Measurements from ENCODE around the gene BTN1A1.
"Not testable (repeated sequence)": the region's sequence is repeated elsewhere in the genome, so short reads cannot be mapped to it uniquely, and the experiment has no call there.

Gene BTN1A1

DNA sequence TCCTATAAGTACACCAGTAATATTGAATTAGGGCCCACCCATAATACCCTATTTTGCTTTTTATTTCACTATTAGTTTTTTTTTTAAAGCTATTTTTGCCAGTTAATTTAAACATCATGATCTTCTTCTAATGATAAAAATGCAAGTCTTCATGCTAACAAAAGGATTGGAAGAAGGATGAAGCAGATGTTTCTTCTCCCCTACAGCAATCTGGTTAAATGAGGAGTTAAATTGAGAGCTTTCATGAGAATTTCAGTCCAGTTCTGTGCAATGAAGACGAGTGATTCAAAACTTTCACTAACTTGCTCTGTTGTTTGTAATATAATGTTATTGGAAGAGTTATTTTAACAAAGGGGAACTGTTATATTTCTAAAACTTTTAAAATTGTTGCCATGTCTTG lies 41.5 kb downstream of the BTN1A1 start:
- no peak for DNase-seq

DNA sequence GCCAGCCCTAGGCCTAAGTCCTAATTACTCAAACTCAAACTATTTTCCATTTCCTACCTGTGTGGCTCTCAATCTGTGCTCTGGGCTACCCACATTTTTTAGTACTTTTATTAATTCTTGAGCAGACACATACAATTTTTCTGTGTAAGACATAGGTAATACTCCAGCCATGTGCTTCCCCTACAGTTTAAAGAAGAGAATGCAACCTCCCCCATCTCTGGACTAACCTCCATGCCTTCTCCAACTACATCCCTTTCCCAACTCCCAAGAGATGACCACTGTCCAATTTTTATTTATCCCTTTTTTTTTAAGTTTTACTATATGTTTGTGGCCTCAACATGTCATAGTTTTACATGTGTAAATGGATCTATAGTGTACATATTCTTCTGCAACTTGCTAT lies 43.9 kb downstream of the BTN1A1 start:
- no peak for DNase-seq

DNA sequence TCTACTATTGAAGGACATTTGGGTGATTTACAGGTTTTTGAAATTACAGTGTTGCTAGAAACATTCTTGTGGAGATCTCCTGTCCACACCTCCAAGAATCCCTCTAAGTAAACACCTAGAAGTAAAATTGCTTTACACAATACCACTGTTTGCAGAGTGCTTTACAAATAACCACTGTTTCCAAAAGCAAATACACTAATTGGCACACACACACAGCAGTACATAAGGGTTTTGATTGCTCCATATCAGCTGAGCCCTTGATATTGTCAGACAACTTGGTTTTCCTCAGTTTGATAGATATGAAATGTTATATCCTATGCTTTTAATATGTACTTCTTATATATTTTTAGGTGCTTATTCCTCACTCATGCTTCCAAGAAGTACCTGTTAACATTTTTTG lies 44.4 kb downstream of the BTN1A1 start:
- DNase-seq, result no peak

DNA sequence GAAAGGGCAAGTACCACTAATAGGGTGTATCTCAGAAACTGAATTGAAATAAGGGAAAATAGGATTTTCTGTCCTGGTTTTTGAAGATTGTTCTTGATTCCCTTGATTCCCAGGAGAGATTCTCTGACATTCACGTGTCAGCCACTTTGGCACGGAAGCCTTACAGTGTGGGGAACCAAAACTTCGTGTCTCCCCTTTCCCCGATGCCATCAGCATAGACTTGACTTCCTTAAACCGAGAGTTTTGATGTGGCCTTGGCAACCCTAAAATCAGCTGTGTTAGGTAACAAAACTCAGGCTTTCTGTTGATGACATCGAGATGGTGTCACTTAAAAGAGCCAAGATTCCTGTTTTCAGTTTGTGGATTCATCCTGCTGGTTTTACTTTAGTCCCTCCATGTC lies 45.5 kb downstream of the BTN1A1 start:
- no peak for DNase-seq

DNA sequence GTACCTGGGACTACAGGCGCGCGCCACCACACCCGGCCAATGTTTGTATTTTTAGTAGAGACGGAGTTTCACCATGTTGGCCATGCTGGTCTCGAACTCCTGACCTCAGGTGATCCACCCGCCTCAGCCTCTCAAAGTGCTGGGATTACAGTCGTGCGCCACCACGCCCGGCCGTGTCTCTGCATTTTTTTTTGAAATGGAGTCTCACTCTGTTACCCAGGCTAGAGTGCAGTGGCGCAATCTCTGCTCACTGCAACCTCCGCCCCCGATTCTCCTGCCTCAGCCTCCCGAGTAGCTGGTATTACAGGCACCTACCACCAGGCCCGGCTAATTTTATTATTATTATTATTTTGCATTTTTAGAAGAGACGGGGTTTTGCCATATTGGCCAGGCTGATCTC lies 47.3 kb downstream of the BTN1A1 start:
- DNase-seq, result not testable (repeated sequence)

DNA sequence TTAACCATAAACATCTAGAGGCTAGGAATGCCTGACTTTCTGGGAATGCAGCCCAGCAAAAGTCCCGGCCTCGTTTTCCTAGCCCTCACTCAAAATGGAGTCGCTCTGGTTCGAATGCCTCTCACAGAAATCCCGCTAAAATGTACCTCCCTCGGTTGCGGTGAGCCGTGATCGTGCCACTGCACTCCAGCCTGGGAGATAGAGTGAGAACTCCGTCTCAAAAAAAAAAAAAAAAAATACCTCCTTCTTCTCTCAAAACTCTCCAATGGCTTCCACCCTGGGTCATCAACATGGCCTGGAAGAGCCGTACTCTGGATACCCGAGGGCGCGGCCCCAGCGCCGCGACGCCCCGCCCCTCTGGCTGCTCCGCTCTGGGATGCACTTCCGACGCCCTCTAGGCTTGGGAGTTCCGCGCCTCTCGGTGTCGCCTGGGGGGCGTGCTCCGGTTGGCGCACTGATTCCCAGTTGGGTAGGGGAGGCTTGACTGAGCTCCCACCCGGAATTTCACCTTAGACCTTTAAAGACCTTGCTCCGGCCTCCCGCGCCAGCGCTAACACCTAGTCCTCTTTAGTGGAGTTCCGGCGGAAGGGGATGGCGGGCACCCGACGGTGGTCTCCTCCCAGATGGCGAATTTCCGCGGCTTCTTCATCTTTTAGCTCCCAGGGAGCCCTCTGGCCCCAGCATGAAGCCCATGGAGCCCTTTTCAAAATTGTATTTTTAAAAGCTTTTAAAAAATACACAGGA lies 50.3 kb downstream of the BTN1A1 start:
- peak; percentile 73 for DNase-seq

DNA sequence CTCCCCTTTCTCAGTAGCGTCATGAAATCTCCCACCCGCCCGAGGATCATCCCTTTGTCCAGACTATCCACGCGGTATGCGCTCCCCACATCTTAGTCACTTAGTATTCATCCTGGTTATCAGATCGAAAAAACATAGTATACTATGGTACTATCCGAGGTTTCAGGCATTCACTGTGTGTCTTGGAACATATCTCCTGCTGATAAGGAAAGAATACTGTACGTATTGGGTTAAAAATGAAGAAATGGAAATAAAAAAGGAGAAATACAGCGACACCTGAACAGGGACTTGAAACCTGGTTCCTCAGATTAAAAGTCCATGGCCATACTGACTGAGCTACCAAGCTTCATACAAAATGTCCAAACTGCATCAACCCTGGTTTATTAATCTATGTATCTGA lies 52.1 kb downstream of the BTN1A1 start:
- no peak for DNase-seq

DNA sequence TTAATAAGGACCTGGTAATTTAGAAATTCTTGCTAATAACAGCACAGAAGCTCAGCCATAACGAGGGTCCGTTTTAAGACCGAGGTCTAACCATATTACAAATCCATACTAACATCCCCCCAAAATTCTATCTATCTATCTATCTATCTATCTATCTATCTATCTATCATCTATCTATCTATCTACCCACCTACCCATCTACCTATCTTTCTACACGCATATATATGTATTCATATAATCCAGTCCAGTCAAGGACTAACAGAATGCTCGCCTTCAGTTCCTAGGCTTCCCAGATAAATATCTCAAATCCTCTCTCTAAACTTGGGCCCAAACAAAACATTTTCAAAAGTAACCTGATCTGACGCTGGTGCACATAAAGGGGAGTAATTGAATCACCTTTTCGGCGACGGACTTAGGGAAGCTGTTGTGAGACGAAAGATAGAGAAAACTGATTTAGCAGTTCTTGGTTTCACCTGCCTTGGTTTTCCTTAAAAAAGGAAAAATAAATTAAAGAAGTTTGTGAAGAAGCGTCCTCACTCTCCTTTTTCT lies 52.6 kb downstream of the BTN1A1 start:
- no peak for DNase-seq

DNA sequence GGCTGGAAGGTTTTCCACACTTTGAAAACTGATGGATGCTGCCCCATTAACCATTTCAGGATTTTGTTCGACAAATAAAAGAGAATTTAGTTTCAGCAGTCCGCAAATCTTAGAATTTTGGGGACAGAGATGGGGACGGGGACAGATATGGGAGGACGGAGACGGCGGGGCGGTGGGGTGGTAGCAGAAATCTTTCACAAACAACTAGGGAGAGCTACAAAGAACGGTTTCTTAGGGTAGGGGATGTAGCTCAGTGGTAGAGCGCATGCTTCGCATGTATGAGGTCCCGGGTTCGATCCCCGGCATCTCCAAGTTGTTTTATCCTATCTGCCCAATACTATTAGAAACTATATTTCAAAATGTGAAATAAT lies 53.1 kb downstream of the BTN1A1 start:
- DNase-seq, result peak; percentile 72

DNA sequence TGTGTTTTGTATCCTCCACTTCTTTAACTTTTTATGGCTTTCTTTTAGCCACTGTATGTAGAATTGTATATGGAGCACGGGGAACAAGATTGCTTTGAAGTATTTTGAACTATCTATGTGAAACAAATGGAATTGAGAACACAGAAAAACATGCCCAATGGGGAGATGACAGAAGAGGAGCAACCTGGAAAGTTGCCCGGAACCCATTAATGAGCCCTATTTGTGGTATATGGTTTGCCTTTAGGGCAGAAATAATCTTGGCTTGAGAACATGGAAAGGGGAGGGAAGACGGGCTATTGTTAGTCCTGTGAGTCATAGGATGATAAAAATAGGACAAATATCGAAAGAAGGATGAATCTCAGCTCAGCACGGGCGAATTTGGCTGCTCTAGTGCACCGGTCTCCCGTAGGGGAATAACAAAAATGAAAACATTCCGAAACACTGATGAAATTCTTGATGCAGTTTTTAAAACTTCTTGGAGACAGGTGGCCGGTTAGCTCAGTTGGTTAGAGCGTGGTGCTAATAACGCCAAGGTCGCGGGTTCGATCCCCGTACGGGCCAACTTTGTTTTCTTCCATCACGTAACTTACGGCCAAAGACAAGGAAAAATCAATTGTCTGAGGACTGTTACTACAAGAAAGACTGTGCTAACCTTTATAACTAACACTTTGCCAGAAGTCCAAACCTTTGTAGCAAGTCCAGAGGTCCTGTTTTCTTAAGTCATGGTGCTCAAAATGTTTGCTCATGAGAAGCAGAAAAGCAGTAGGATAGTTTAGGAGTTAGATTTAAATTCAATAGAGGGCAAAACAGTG lies 53.7 kb downstream of the BTN1A1 start:
- peak; percentile 94 for DNase-seq

DNA sequence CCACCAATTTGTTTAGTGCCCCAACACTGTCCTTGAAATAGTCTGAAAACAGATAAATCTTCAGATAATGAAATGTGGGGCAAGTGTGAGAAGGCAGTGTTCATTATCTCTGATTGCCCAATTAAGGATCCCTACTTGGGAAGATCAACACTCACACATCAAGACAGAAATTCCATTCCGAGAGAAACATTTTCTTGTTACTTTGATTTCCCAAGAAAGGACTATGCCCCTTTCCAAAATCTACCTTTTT lies 54.3 kb downstream of the BTN1A1 start:
- DNase-seq, result no peak

DNA sequence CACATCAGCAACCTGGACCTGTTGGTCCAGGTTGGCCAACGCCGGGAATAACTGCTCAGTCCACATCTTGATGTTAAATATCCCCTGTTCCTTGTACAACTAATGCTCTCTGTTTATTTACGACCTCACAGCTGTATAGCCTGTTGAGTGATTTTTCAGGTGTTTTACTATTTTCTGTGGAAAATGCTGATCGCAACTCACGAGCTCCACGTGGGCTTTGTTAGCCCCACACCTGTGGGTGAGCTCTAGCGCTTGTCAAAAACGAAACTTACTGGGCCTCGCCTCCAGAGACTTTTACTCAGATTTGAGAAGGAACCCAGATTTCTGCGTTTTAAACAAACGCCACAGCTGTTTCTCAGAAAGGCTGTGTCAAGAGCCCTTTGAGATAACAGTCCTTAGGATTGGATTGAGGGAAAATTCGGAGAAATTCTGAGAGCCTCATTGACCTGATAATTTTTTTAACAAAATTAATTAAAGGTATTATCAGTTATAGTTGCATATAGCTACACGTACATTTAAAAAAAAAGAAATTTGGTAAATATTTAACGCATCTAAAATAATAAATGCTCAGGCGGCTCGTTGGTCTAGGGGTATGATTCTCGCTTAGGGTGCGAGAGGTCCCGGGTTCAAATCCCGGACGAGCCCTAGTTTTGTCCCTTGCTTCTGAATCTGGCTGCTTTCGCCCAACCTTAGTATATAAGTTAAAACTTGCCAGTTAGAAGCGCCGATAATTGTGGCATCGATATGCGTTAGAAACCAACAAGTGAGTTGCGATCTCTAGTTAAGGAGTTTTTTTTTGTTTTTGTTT lies 54.8 kb downstream of the BTN1A1 start:
- DNase-seq, result peak; percentile 79

DNA sequence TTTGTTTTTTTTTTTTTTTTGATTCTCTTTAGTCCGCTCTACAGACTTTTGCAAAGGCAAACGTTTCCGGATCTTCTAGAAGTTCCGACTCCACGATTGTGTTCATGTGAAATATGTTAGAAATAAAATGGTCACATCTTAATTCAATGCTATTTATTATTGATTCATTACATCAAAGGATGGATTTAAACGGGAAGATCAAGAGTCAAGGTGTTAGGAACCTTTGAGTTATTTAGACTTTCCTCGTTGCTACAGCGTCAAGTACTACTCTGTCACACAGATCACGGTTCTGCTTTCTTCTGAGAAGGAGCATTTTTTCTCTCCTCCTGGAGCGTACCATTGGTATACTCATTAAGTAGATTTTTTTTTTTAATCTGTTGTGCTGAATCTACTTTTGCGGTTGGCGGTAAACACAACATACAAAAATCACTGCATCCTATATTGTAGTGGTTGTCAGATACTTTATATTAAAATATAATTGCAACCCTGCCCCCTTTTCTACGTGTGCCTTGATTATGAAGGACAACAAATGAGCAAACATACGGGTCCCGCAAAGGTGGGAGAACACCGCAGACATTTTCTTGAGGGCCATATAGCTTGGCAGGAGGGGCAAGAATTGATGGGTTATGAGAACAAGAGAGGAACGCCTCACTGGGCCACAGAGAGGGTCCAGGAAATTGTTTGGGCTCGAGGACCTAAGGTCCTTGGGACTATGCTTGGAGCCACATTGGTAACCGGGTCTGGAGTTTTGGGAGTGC lies 55.6 kb downstream of the BTN1A1 start:
- peak; percentile 35 for DNase-seq

DNA sequence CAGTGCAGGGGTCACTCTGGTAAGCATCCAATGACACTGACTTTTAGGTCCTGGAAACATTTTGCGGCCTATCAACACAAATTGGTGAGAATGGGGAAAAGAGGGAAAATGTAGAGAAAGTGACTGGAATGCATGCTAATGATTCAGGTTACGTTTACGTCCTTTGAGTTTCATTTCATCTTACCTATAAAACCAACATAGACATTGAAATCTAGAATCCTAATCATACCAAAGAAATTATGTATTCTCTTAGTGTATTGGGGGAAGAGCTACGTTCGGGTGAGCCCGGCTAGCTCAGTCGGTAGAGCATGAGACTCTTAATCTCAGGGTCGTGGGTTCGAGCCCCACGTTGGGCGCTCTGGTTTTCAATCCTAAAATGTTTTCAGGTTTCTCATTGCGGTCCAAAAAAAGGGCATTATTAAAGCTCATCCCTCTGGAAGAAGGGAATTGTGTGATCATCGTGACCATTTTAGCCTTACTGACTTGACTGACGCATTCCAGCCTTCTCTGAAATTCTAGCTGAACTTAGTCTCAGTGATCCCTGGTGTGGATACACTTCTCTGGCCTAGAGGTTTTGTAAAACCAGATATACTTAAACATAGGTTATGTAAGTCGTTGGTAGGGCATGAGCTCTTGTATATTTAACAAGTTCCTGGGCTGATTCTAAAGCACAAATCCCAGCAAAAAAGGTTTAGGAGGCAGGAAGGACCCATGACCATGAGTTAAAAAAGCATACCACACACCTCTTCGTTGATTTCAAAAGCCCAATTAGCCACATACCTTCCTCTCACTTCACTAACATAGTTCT lies 56.4 kb downstream of the BTN1A1 start:
- DNase-seq, result peak; percentile 96

Measured in fibroblast of skin of right biceps (primary cell).